ENCODE data around the gene C1orf21.

The C1orf21 gene

GRCh38 chr1:184383772-184384323, 3.0 kb upstream of the C1orf21 start:
- DNase-seq (ENCODE audit: low read depth, low spot score): no peak
- no peak overlapping the region for H3K4me3 ChIP-seq (ENCODE audit: low read length)

- DNase-seq (ENCODE audit: low read depth, low spot score): no peak
- H3K4me3 ChIP-seq (ENCODE audit: low read length): peak overlapping the region; percentile 58
Observed at GRCh38 chr1:184385865-184386311, 941 bp upstream of the C1orf21 start.

- H3K4me3 ChIP-seq (ENCODE audit: low read length): peak overlapping the region; percentile 58
- no peak for DNase-seq (ENCODE audit: low read depth, low spot score)
Observed at GRCh38 chr1:184387069-184387475, 243 bp downstream of the C1orf21 start.

GRCh38 chr1:184387476-184388318, 868 bp downstream of the C1orf21 start:
- peak; percentile 22 for DNase-seq (ENCODE audit: low read depth, low spot score)
- peak overlapping the region; percentile 58 for H3K4me3 ChIP-seq (ENCODE audit: low read length)

- DNase-seq (ENCODE audit: low read depth, low spot score): no peak
- no peak overlapping the region for H3K4me3 ChIP-seq (ENCODE audit: low read length)
Observed at GRCh38 chr1:184388319-184388889, 1.6 kb downstream of the C1orf21 start.

GRCh38 chr1:184388971-184389370, 2.1 kb downstream of the C1orf21 start:
- H3K4me3 ChIP-seq (ENCODE audit: low read length): no peak overlapping the region
- DNase-seq (ENCODE audit: low read depth, low spot score): no peak

GRCh38 chr1:184389446-184389845, 2.6 kb downstream of the C1orf21 start:
- H3K4me3 ChIP-seq (ENCODE audit: low read length): no peak overlapping the region
- DNase-seq (ENCODE audit: low read depth, low spot score): no peak

- DNase-seq (ENCODE audit: low read depth, low spot score): no peak
- no peak overlapping the region for H3K4me3 ChIP-seq (ENCODE audit: low read length)
Observed at GRCh38 chr1:184390889-184391288, 4.1 kb downstream of the C1orf21 start.

GRCh38 chr1:184392067-184392466, 5.2 kb downstream of the C1orf21 start:
- H3K4me3 ChIP-seq (ENCODE audit: low read length): no peak overlapping the region
- no peak for DNase-seq (ENCODE audit: low read depth, low spot score)

GRCh38 chr1:184392779-184393522, 6.1 kb downstream of the C1orf21 start:
- no peak for DNase-seq (ENCODE audit: low read depth, low spot score)
- no peak overlapping the region for H3K4me3 ChIP-seq (ENCODE audit: low read length)

- no peak overlapping the region for H3K4me3 ChIP-seq (ENCODE audit: low read length)
- DNase-seq (ENCODE audit: low read depth, low spot score): no peak
Observed at GRCh38 chr1:184393962-184394361, 7.1 kb downstream of the C1orf21 start.

- no peak for DNase-seq (ENCODE audit: low read depth, low spot score)
- H3K4me3 ChIP-seq (ENCODE audit: low read length): no peak overlapping the region
Observed at GRCh38 chr1:184395370-184395769, 8.5 kb downstream of the C1orf21 start.

GRCh38 chr1:184395937-184396480, 9.2 kb downstream of the C1orf21 start:
- DNase-seq (ENCODE audit: low read depth, low spot score): no peak
- H3K4me3 ChIP-seq (ENCODE audit: low read length): no peak overlapping the region

- no peak for DNase-seq (ENCODE audit: low read depth, low spot score)
- no peak overlapping the region for H3K4me3 ChIP-seq (ENCODE audit: low read length)
Observed at GRCh38 chr1:184399192-184399847, 12.5 kb downstream of the C1orf21 start.

- no peak for DNase-seq (ENCODE audit: low read depth, low spot score)
- no peak overlapping the region for H3K4me3 ChIP-seq (ENCODE audit: low read length)
Observed at GRCh38 chr1:184403961-184404726, 17.3 kb downstream of the C1orf21 start.

- DNase-seq (ENCODE audit: low read depth, low spot score): no peak
- H3K4me3 ChIP-seq (ENCODE audit: low read length): no peak overlapping the region
Observed at GRCh38 chr1:184404727-184405027, 17.8 kb downstream of the C1orf21 start.

GRCh38 chr1:184405094-184405800, 18.4 kb downstream of the C1orf21 start:
- no peak for DNase-seq (ENCODE audit: low read depth, low spot score)
- H3K4me3 ChIP-seq (ENCODE audit: low read length): no peak overlapping the region

- no peak overlapping the region for H3K4me3 ChIP-seq (ENCODE audit: low read length)
- no peak for DNase-seq (ENCODE audit: low read depth, low spot score)
Observed at GRCh38 chr1:184405801-184406142, 18.9 kb downstream of the C1orf21 start.

Measured in Jurkat, Clone E6-1 (cell line).